HG02885 (cell line): Measurements from ENCODE around the gene FLNB.

ENCODE experiments used
- ATAC-seq: cut with Tn5 transposase; IDR thresholded peaks from one replicate; pipeline ENCODE4 v1.9.1; 2021; ENCODE audit warnings: mild to moderate bottlenecking; ENCODE audit not compliant: unreplicated experiment, poor library complexity

FLNB gene

DNA sequence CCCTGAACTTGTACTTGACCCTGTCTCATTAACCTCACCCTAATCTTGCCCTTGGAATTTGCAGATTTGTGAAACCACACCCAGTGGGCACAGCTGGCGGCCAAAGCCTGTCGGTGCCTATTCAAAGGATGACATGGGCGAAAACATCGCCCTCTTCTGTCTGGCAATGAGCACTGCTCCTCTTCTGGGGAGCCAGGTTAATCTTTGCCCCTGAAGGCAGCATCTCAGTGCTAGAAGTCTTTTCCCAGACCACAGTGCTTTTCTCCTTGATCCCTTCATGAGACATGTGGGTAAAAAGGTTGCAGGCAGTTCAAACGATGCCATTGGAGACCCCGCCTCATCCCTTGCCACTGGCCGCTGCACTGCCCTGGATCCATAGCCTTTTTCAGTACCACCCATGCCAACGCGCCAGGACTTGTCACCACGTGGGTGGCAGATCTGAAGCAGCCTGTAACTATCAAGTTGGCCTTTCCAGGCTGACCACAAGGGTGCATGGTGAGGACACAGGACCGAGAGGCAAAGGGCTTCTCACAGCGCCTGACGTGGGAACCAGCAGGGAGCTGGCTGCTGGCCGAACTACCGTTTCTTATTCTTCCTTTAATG is 209.1 kb downstream of the FLNB start:
- no peak for ATAC-seq

DNA sequence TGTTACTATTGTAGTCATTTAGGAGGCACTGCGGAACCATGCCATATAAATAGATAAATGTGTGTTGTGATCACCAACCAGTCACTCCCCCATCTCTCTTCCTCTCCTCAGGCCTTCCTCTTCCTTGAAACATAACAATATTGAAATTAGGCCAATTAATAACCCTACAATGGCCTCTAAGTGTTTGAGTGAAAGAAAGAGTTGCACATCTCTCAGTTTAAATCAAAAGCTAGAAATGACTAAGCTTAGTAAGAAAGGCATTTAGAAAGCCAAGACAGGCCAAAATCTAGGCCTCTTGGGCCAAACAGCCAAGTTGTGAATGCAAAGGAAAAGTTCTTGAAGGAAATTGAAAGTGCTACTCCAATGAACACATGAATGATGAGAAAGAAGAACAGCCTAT is 210.7 kb downstream of the FLNB start:
- ATAC-seq: no peak
